Measurements from ENCODE around the gene YTHDF1.

The YTHDF1 gene

GRCh38 chr20:63254606-63255384 is 38.9 kb upstream of the YTHDF1 start:
- peaks cover 94% of the 10 kb centered on the region for H3K27me3 ChIP-seq (ENCODE audit: insufficient read depth, low read depth)
- no peak overlapping the region for H3K4me3 ChIP-seq (IDR thresholded peaks at IDR 0.05; ENCODE audit: insufficient read depth, low read depth, low read length)

GRCh38 chr20:63254232-63254605 is 38.3 kb upstream of the YTHDF1 start, which contains the start of gene NKAIN4:
NKAIN4 (minus strand) TSS chr20:63254463; CDS start chr20:63254450, 13 bp downstream.
- peaks cover 94% of the 10 kb centered on the region for H3K27me3 ChIP-seq (ENCODE audit: insufficient read depth, low read depth)
- no peaks in the 10 kb centered on the region for H3K79me2 ChIP-seq (ENCODE audit: insufficient read depth, low read depth)
- H2AFZ ChIP-seq (ENCODE audit: low read depth) = no peak within 1 kb of the TSS
- no peak within 1 kb of the TSS for H3K9ac ChIP-seq
- no peaks in the 10 kb centered on the region for H3K4me1 ChIP-seq (ENCODE audit: low read depth, poor library complexity, severe bottlenecking)
- H3K4me2 ChIP-seq = no peak within 1 kb of the TSS
- H3K4me3 ChIP-seq (IDR thresholded peaks at IDR 0.05; ENCODE audit: insufficient read depth, low read depth, low read length) = no peak within 1 kb of the TSS
- no peak for TF ChIP-seq CTCF (conservative IDR thresholded peaks at IDR 0.05; ENCODE audit: low read depth, low read length)
- H3K27ac ChIP-seq = no peak within 1 kb of the TSS
- H3K36me3 ChIP-seq (ENCODE audit: insufficient read depth) = no peaks in the 10 kb centered on the region
- no peaks in the 10 kb centered on the region for H4K20me1 ChIP-seq (ENCODE audit: insufficient read depth)

More at GRCh38 chr20:63254606-63255384, 38.9 kb upstream of the YTHDF1 start:
- Histone ChIP-seq H3K9ac (no peak overlapping the region), H3K27ac (no peak overlapping the region), H2AFZ (ENCODE audit: low read depth) (no peak overlapping the region), H3K4me1 (ENCODE audit: low read depth, poor library complexity, severe bottlenecking) (no peaks in the 10 kb centered on the region), H4K20me1 (ENCODE audit: insufficient read depth) (no peaks in the 10 kb centered on the region), H3K4me2 (no peak overlapping the region), H3K36me3 (ENCODE audit: insufficient read depth) (no peaks in the 10 kb centered on the region), H3K79me2 (ENCODE audit: insufficient read depth, low read depth) (no peaks in the 10 kb centered on the region)
- TF ChIP-seq CTCF (conservative IDR thresholded peaks at IDR 0.05; ENCODE audit: low read depth, low read length) = no peak

- Histone ChIP-seq H3K4me3 (IDR thresholded peaks at IDR 0.05; ENCODE audit: insufficient read depth, low read depth, low read length) (no peak overlapping the region), H2AFZ (ENCODE audit: low read depth) (no peak overlapping the region), H3K36me3 (ENCODE audit: insufficient read depth) (no peaks in the 10 kb centered on the region), H3K79me2 (ENCODE audit: insufficient read depth, low read depth) (no peaks in the 10 kb centered on the region), H3K27me3 (ENCODE audit: insufficient read depth, low read depth) (peaks cover 94% of the 10 kb centered on the region), H3K9ac (no peak overlapping the region), H3K27ac (no peak overlapping the region), H4K20me1 (ENCODE audit: insufficient read depth) (no peaks in the 10 kb centered on the region), H3K4me1 (ENCODE audit: low read depth, poor library complexity, severe bottlenecking) (no peaks in the 10 kb centered on the region), H3K4me2 (no peak overlapping the region)
- TF ChIP-seq CTCF (conservative IDR thresholded peaks at IDR 0.05; ENCODE audit: low read depth, low read length) = no peak
These were observed 37.7 kb upstream of the YTHDF1 start for GRCh38 chr20:63253438-63254231.

- no peak for TF ChIP-seq CTCF (conservative IDR thresholded peaks at IDR 0.05; ENCODE audit: low read depth, low read length)
- Histone ChIP-seq H4K20me1 (ENCODE audit: insufficient read depth) (no peaks in the 10 kb centered on the region), H3K79me2 (ENCODE audit: insufficient read depth, low read depth) (no peaks in the 10 kb centered on the region), H3K4me3 (IDR thresholded peaks at IDR 0.05; ENCODE audit: insufficient read depth, low read depth, low read length) (no peak overlapping the region), H2AFZ (ENCODE audit: low read depth) (no peak overlapping the region), H3K4me2 (no peak overlapping the region), H3K27ac (no peak overlapping the region), H3K9ac (no peak overlapping the region), H3K27me3 (ENCODE audit: insufficient read depth, low read depth) (peaks cover 94% of the 10 kb centered on the region), H3K4me1 (ENCODE audit: low read depth, poor library complexity, severe bottlenecking) (no peaks in the 10 kb centered on the region), H3K36me3 (ENCODE audit: insufficient read depth) (no peaks in the 10 kb centered on the region)
These were observed 37.1 kb upstream of the YTHDF1 start for GRCh38 chr20:63253065-63253437.
